ENCODE results near the gene ZNF614.
"Not testable (repeated sequence)": the region's sequence is repeated elsewhere in the genome, so short reads cannot be mapped to it uniquely, and the experiment has no call there.

The ZNF614 gene

DNA sequence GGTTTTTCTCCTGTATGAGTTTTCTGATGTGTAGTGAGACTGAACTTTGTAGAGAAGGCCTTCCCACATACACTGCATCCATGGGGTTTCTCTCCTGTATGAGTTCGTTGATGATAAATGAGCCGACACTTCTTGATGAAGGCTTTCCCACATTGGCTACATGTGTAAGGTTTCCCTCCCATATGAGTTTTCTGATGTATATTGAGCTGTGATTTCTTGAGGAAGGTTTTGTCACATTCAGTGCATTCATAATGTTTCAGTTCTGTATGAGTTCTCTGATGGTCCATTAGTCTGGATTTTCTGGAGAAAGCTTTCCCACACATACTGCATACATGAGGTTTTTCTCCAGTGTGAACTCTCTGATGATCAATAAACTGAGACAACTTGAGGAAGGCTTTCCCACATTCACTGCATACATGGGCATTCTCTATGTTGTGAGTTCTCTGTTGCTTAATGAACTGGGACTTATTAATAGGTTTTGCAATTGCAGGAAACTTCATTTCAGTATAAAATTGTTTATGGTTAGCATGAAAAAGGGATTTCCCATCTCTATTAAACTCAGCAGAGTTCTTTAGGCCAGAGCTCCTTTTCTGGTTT is 34.0 kb downstream of the ZNF614 start:
- intact Hi-C loops (cut with DNase I; ENCODE audit: low total_unique reads): no loop called here
- TF ChIP-seq, protein P1, sequence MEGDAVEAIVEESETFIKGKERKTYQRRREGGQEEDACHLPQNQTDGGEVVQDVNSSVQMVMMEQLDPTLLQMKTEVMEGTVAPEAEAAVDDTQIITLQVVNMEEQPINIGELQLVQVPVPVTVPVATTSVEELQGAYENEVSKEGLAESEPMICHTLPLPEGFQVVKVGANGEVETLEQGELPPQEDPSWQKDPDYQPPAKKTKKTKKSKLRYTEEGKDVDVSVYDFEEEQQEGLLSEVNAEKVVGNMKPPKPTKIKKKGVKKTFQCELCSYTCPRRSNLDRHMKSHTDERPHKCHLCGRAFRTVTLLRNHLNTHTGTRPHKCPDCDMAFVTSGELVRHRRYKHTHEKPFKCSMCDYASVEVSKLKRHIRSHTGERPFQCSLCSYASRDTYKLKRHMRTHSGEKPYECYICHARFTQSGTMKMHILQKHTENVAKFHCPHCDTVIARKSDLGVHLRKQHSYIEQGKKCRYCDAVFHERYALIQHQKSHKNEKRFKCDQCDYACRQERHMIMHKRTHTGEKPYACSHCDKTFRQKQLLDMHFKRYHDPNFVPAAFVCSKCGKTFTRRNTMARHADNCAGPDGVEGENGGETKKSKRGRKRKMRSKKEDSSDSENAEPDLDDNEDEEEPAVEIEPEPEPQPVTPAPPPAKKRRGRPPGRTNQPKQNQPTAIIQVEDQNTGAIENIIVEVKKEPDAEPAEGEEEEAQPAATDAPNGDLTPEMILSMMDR (IDR thresholded peaks at IDR 0.05): no peak
- H3K9me3 ChIP-seq: peaks cover 13 to 99% (median 86%) of the 10 kb centered on the region in 3 donors
- DNase-seq: no peak
- H3K27ac ChIP-seq: no peak overlapping the region
- H3K4me3 ChIP-seq: no peak overlapping the region
- H3K4me1 ChIP-seq: no peaks in the 10 kb centered on the region
- H3K36me3 ChIP-seq: peaks cover 68 to 76% (median 71%) of the 10 kb centered on the region in 3 donors
- no peaks in the 10 kb centered on the region for H3K27me3 ChIP-seq

DNA sequence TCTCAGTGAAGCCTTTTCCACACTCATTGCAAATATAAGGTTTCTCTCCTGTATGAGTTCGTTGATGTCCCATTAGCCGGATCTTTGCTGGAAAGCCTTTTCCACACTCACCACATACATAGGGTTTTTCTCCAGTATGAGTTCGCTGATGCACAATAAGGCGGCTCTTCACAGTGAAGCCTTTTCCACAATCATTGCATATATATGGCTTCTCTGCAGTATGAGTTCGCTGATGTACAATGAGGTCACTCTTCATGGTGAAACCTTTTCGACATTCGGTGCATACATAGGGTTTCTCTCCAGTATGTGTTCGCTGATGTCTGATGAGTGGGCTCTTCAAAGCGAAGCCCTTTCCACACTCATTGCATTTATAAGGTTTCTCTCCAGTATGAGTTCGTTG is 34.8 kb downstream of the ZNF614 start:
- no peaks in the 10 kb centered on the region for H3K27me3 ChIP-seq
- peaks cover 13 to 99% (median 85%) of the 10 kb centered on the region in 3 donors for H3K9me3 ChIP-seq
- no peak for DNase-seq
- no peak overlapping the region for H3K27ac ChIP-seq
- no peaks in the 10 kb centered on the region for H3K4me1 ChIP-seq
- intact Hi-C loops (cut with DNase I; ENCODE audit: low total_unique reads): no loop called here
- H3K36me3 ChIP-seq: peaks cover 61 to 69% (median 64%) of the 10 kb centered on the region in 3 donors
- TF ChIP-seq, protein P1 (IDR thresholded peaks at IDR 0.05): no peak
- no peak overlapping the region for H3K4me3 ChIP-seq

DNA sequence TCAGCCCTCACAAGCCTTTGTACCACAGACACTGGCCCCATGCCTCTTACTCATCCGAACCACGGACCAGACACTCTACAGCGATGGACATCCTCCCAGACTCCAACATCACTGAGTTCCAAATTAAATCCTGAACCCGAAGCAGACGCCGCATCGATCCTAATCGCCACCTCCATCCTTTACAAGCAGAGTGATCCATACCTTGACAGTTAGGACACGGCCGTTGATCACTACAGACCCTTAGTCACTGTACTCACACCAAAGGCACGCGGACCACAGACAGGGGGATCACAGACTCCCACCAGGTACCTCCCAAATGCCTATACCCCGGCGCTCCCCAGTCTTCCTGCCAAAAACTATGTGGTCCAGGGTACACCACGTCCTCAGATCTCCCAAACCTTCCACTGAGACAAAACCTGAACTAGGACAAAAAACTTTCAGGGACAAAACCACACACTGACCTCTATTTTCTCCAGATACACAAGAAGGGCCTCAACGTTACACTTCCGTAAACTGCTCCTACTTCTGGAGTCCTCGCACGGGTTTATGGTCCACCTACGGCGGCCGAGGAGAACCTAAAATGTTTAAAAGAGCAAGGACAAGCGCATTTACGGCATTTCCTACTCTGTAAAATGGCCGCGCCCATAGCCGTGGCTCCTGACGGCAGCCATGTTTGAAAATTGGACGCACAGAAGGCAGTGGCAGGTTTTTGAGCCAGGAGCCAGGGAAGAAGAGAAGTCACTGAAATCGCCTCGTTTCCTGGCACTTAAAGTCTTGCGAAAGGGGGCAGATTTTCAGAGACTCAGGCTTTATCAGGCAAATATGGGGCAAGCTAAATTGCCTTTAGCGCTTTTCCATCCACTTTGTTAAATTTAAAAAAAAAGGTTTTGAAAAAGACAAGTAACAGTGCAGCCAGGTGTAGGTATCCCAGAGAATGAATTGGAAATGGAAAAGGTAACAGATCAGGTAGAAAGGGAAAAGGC is 41.6 kb downstream of the ZNF614 start, which contains the start of gene ZNF350:
Gene ZNF350, minus strand, starts transcription at position 532 of the 983 bp plus-strand sequence. CDS start 12,480 bp downstream, outside the sequence.
- intact Hi-C loops (cut with DNase I; ENCODE audit: low total_unique reads): no loop called here

DNA sequence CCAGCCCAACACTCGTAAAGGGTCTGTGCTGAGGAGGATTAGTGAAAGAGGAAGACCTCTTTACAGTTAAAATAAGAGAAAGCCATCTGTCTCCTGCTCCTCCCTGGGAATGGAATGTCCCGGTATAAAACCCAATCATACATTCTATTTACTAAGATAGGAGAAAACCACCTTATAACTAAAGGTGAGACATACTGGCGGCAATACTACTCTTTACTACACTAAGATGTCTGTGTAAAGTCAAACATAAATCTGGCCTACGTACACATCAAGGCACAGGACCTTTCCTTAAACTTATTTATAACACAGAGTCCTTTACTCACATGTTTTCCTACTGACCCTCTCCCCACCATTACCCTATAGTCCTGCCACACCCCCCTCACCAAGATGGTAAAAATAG is 44.8 kb downstream of the ZNF614 start:
- intact Hi-C loops (cut with DNase I; ENCODE audit: low total_unique reads): no loop called here
- no peak for DNase-seq
- H3K27ac ChIP-seq: no peak overlapping the region
- no peak overlapping the region for H3K4me3 ChIP-seq
- H3K27me3 ChIP-seq: no peaks in the 10 kb centered on the region
- H3K4me1 ChIP-seq: peaks cover 0 to 12% (median 9%) of the 10 kb centered on the region in 4 donors
- H3K9me3 ChIP-seq: peaks cover 0 to 74% (median 44%) of the 10 kb centered on the region in 3 donors
- peaks cover 38 to 53% (median 40%) of the 10 kb centered on the region in 3 donors for H3K36me3 ChIP-seq
- TF ChIP-seq, protein P1 (IDR thresholded peaks at IDR 0.05): no peak

More for the DNA sequence above, 41.6 kb downstream of the ZNF614 start, which contains the start of gene ZNF350:
- peak; percentile 96 for DNase-seq
- TF ChIP-seq, protein P1 (IDR thresholded peaks at IDR 0.05): no peak
- Histone ChIP-seq H3K4me3 (peak within 1 kb of the TSS; percentile 61 to 74), H3K9me3 (peaks cover 0 to 74% (median 50%) of the 10 kb centered on the region in 3 donors), H3K27ac (peak within 1 kb of the TSS; percentile 80 to 83), H3K36me3 (peaks cover 10 to 20% (median 17%) of the 10 kb centered on the region in 3 donors), H3K4me1 (peaks cover 0 to 12% (median 9%) of the 10 kb centered on the region in 4 donors), H3K27me3 (no peaks in the 10 kb centered on the region)

DNA sequence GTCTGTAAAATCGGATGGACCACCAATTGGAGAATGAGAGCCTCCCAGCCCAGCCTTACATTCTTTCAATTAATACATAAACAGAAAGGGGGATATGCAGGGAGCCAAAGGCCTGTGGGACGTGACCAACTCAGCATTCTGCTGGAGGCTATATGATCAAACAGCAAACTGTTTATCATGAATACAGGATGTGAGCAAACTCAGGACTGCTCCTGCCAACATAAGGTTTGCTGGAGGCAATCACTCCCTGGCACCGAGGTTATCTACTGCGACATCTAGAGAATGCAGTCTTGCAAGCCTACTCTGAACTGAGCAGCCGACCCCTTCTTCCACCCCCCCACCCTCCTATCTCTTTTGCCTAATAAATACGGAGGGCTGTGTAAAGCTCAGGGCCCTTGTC is 47.3 kb downstream of the ZNF614 start:
- H3K27ac ChIP-seq; DNase-seq; H3K4me3 ChIP-seq; intact Hi-C loops (cut with DNase I; ENCODE audit: low total_unique reads); H3K27me3 ChIP-seq: not testable (repeated sequence)
- Histone ChIP-seq H3K9me3 (peaks cover 0 to 86% (median 65%) of the 10 kb centered on the region in 3 donors), H3K36me3 (peaks cover 55 to 77% (median 64%) of the 10 kb centered on the region in 3 donors), H3K4me1 (peaks cover 0 to 12% (median 7%) of the 10 kb centered on the region in 4 donors)

All from tibial artery (tissue), 4 donors.